WTC11 (cell line): ENCODE results near the gene OR12D2. TPM values are rescaled to one million over a fixed set of nuclear protein-coding genes. Genes with fewer than 3 reads are reported as not detected.

Experiments
- ATAC-seq: fragments of 200-7000 bp; cut with Tn5 transposase; 2 replicates; pipeline ENCODE4 v1.10.0; 2021; ENCODE audit warnings: mild to moderate bottlenecking, moderate library complexity
- CTCF ChIA-PET: fragments of 300-600 bp; sonication (Branson Sonifier 250); formaldehyde crosslinking; loops from one replicate; lab custom pipeline; 2021; ENCODE audit warnings: antibody characterized with exemption; lab: Charles Lee
- POLR2A ChIA-PET: fragments of 350-600 bp; sonication (Branson Sonifier 250); formaldehyde crosslinking; loops from one replicate; lab custom pipeline; 2021; ENCODE audit warnings: antibody characterized with exemption; lab: Charles Lee
- DNase-seq: peaks from one replicate; pipeline ENCODE4 v3.0.0; 2021; ENCODE audit warnings: low spot score
- H3K27ac Mint-ChIP-seq: 2 replicates; pipeline ENCODE4 v1.8.0; 2021; ENCODE audit warnings: mixed read lengths
- H3K27me3 Mint-ChIP-seq: 2 replicates; pipeline ENCODE4 v1.8.0; 2021; ENCODE audit warnings: low read depth, mild to moderate bottlenecking, moderate library complexity, mixed read lengths
- H3K36me3 Mint-ChIP-seq: 2 replicates; pipeline ENCODE4 v1.8.0; 2021; ENCODE audit warnings: mixed read lengths
- H3K4me1 Mint-ChIP-seq: 2 replicates; pipeline ENCODE4 v1.8.0; 2022; ENCODE audit warnings: mixed read lengths
- H3K4me3 Mint-ChIP-seq: 2 replicates; pipeline ENCODE4 v1.8.0; 2021; ENCODE audit warnings: mild to moderate bottlenecking, moderate library complexity, mixed read lengths
- H3K9me3 Mint-ChIP-seq: 2 replicates; pipeline ENCODE4 v1.8.0; 2021; ENCODE audit warnings: mixed read lengths
- AFF4 ChIP-seq: sonication (generic); formaldehyde crosslinking; IDR thresholded peaks from 2 replicates; pipeline ENCODE4 v1.8.1; 2023; ENCODE audit warnings: mild to moderate bottlenecking, missing genetic modification reagents, borderline replicate concordance
- ATF6 ChIP-seq: sonication (generic); formaldehyde crosslinking; IDR thresholded peaks from 2 replicates; pipeline ENCODE4 v1.8.1; 2023; ENCODE audit warnings: mild to moderate bottlenecking, missing genetic modification reagents
- ELF4 ChIP-seq: sonication (generic); formaldehyde crosslinking; IDR thresholded peaks from 2 replicates; pipeline ENCODE4 v1.8.1; 2022; ENCODE audit warnings: low read depth, mild to moderate bottlenecking, moderate library complexity, missing genetic modification reagents
- EMX1 ChIP-seq: fragments of 250-450 bp; sonication (Bioruptor Pico); IDR thresholded peaks from 2 replicates; pipeline ENCODE4 v1.8.0; 2021; ENCODE audit warnings: mild to moderate bottlenecking
- ESRRA ChIP-seq: sonication (generic); formaldehyde crosslinking; IDR thresholded peaks from 2 replicates; pipeline ENCODE4 v1.8.1; 2022; ENCODE audit warnings: mild to moderate bottlenecking, missing genetic modification reagents, borderline replicate concordance
- GABPB1 ChIP-seq: sonication (generic); formaldehyde crosslinking; IDR thresholded peaks from 2 replicates; pipeline ENCODE4 v1.8.1; 2023; ENCODE audit warnings: mild to moderate bottlenecking, missing genetic modification reagents
- GTF2I ChIP-seq: fragments of 250-450 bp; sonication (Bioruptor Pico); conservative IDR thresholded peaks from 2 replicates; pipeline ENCODE4 v1.4.0; 2021; ENCODE audit warnings: mild to moderate bottlenecking
- HMGA2 ChIP-seq: fragments of 250-450 bp; sonication (Bioruptor Pico); IDR thresholded peaks from 2 replicates; pipeline ENCODE4 v1.4.0; 2021; ENCODE audit warnings: mild to moderate bottlenecking, moderate library complexity
- IRF2 ChIP-seq: sonication (generic); formaldehyde crosslinking; IDR thresholded peaks from 2 replicates; pipeline ENCODE4 v1.8.0; 2022; ENCODE audit warnings: low read depth, missing genetic modification reagents, borderline replicate concordance
- NR1H2 ChIP-seq: sonication (generic); formaldehyde crosslinking; IDR thresholded peaks from 2 replicates; pipeline ENCODE4 v1.9.0; 2021; ENCODE audit warnings: mild to moderate bottlenecking, moderate library complexity, missing genetic modification reagents
- PRRX2 ChIP-seq: fragments of 250-450 bp; sonication (Bioruptor Pico); IDR thresholded peaks from 2 replicates; pipeline ENCODE4 v1.8.0; 2021; ENCODE audit warnings: mild to moderate bottlenecking
- SOX15 ChIP-seq: fragments of 250-450 bp; sonication (Bioruptor Pico); IDR thresholded peaks from 2 replicates; pipeline ENCODE4 v1.9.0; 2021; ENCODE audit warnings: mild to moderate bottlenecking
- USF2 ChIP-seq: sonication (generic); formaldehyde crosslinking; IDR thresholded peaks from 2 replicates; pipeline ENCODE4 v1.8.1; 2023; ENCODE audit warnings: mild to moderate bottlenecking, missing genetic modification reagents, moderate library complexity
- ZNF138 ChIP-seq: sonication (generic); formaldehyde crosslinking; conservative IDR thresholded peaks from 2 replicates; pipeline ENCODE4 v1.8.1; 2022; ENCODE audit warnings: mild to moderate bottlenecking, moderate library complexity, missing genetic modification reagents
- ZNF425 ChIP-seq: fragments of 250-450 bp; sonication (Bioruptor Pico); conservative IDR thresholded peaks from 2 replicates; pipeline ENCODE4 v1.9.0; 2021; ENCODE audit warnings: mild to moderate bottlenecking
- total RNA-seq: library from RNA; stranded (reverse); gene quantifications from 3 replicates; pipeline ENCODE4 v1.2.3, GENCODE V29; 2021
- TF ChIP-seq, protein P1 (sequence below): fragments of 250-450 bp; sonication (Bioruptor Pico); IDR thresholded peaks from 2 replicates; pipeline ENCODE4 v1.9.0; 2021; ENCODE audit warnings: moderate library complexity, mild to moderate bottlenecking, inconsistent platforms, borderline replicate concordance
- TF ChIP-seq, protein P2 (sequence below): sonication (generic); formaldehyde crosslinking; conservative IDR thresholded peaks from 2 replicates; pipeline ENCODE4 v1.8.1; 2022; ENCODE audit warnings: mild to moderate bottlenecking, missing genetic modification reagents
- TF ChIP-seq, protein P3 (sequence below): sonication (generic); formaldehyde crosslinking; IDR thresholded peaks from 2 replicates; pipeline ENCODE4 v1.8.0; 2023; ENCODE audit warnings: missing genetic modification reagents
- TF ChIP-seq, protein P4 (sequence below): sonication (generic); formaldehyde crosslinking; IDR thresholded peaks from 2 replicates; pipeline ENCODE4 v1.8.0; 2022; ENCODE audit warnings: mild to moderate bottlenecking, missing genetic modification reagents
- TF ChIP-seq, protein P5 (sequence below): sonication (generic); formaldehyde crosslinking; IDR thresholded peaks from 2 replicates; pipeline ENCODE4 v1.8.0; 2022; ENCODE audit warnings: missing genetic modification reagents

The OR12D2 gene
- total RNA-seq, 1 experiment from 2014 or later, result not detected

DNA sequence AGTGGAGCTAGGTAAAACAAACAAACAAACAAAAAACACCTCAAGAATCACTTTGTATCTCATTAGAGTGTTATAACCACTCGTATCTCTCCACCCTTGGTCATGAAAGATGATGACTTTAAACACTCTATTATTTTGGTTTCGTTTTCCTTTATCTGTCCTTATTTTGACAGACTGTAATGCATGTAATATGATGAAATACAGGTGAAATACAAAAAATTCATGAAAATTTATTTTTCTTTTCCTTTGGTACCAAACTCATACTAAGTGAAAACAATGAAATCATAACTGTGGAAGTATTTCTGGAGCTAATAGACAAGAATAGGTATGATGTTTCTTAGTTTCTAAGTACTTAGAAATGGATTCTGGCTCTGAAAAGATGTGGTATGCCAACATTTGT lies 4.1 kb downstream of the OR12D2 start:
- POLR2A ChIA-PET, result no interaction called here
- TF ChIP-seq ESRRA (CRISPR knock-in tag), result no peak
- no peak for TF ChIP-seq ZNF138 (CRISPR knock-in tag)
- TF ChIP-seq GTF2I (CRISPR knock-in tag), result no peak
- TF ChIP-seq AFF4 (CRISPR knock-in tag), result no peak
- TF ChIP-seq GABPB1 (CRISPR knock-in tag), result no peak
- TF ChIP-seq, protein P1, sequence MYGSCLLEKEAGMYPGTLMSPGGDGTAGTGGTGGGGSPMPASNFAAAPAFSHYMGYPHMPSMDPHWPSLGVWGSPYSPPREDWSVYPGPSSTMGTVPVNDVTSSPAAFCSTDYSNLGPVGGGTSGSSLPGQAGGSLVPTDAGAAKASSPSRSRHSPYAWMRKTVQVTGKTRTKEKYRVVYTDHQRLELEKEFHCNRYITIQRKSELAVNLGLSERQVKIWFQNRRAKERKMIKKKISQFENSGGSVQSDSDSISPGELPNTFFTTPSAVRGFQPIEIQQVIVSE (CRISPR knock-in tag), result no peak
- TF ChIP-seq PRRX2 (CRISPR knock-in tag), result no peak
- TF ChIP-seq NR1H2, result no peak
- TF ChIP-seq, protein P2, sequence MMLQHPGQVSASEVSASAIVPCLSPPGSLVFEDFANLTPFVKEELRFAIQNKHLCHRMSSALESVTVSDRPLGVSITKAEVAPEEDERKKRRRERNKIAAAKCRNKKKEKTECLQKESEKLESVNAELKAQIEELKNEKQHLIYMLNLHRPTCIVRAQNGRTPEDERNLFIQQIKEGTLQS, result no peak
- CTCF ChIA-PET, result no interaction called here
- Mint-ChIP-seq H3K27ac (no peak overlapping the region), H3K27me3 (no peaks in the 10 kb centered on the region; the same call in 1 of the 2 replicates), H3K4me3 (no peak overlapping the region), H3K36me3 (no peaks in the 10 kb centered on the region), H3K9me3 (peaks cover 5% of the 10 kb centered on the region; the same call in 1 of the 2 replicates), H3K4me1 (peaks cover 9% of the 10 kb centered on the region)
- DNase-seq (no peak), ATAC-seq (no peak)

DNA sequence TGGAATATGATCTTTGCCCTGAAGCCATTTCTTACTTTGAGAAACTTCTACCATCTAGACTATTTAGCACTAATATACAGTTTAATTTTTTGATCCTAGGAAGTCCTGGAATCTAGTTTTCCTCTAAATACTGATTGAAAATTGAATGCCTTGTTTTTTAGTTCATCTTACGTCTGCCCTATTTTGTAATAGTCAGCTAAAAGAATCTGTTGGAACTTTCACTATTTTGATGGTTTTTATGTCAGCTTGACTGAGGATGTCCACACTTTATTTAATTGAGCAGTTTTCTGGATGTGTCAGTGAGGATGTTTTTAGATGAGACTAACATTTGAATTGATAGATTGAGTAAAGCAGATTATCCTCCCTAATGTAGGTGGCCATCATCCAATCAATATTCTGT lies 8.4 kb downstream of the OR12D2 start:
- Mint-ChIP-seq H3K36me3 (no peaks in the 10 kb centered on the region), H3K4me1 (no peaks in the 10 kb centered on the region), H3K9me3 (peaks cover 10% of the 10 kb centered on the region; the same call in 1 of the 2 replicates), H3K27ac (no peak overlapping the region), H3K27me3 (no peaks in the 10 kb centered on the region; the same call in 1 of the 2 replicates), H3K4me3 (no peak overlapping the region)
- ATAC-seq, result no peak
- TF ChIP-seq ZNF425 (CRISPR knock-in tag), result no peak
- TF ChIP-seq HMGA2 (CRISPR knock-in tag), result no peak
- TF ChIP-seq, protein P3, sequence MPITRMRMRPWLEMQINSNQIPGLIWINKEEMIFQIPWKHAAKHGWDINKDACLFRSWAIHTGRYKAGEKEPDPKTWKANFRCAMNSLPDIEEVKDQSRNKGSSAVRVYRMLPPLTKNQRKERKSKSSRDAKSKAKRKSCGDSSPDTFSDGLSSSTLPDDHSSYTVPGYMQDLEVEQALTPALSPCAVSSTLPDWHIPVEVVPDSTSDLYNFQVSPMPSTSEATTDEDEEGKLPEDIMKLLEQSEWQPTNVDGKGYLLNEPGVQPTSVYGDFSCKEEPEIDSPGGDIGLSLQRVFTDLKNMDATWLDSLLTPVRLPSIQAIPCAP (CRISPR knock-in tag), result no peak
- no peak for TF ChIP-seq EMX1 (CRISPR knock-in tag)
- TF ChIP-seq IRF2 (CRISPR knock-in tag), result no peak
- no peak for TF ChIP-seq SOX15 (CRISPR knock-in tag)
- TF ChIP-seq, protein P4, sequence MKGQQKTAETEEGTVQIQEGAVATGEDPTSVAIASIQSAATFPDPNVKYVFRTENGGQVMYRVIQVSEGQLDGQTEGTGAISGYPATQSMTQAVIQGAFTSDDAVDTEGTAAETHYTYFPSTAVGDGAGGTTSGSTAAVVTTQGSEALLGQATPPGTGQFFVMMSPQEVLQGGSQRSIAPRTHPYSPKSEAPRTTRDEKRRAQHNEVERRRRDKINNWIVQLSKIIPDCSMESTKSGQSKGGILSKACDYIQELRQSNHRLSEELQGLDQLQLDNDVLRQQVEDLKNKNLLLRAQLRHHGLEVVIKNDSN (CRISPR knock-in tag), result no peak
- TF ChIP-seq USF2, result no peak
- no peak for TF ChIP-seq ATF6 (CRISPR knock-in tag)
- TF ChIP-seq ELF4, result no peak
- TF ChIP-seq, protein P5, sequence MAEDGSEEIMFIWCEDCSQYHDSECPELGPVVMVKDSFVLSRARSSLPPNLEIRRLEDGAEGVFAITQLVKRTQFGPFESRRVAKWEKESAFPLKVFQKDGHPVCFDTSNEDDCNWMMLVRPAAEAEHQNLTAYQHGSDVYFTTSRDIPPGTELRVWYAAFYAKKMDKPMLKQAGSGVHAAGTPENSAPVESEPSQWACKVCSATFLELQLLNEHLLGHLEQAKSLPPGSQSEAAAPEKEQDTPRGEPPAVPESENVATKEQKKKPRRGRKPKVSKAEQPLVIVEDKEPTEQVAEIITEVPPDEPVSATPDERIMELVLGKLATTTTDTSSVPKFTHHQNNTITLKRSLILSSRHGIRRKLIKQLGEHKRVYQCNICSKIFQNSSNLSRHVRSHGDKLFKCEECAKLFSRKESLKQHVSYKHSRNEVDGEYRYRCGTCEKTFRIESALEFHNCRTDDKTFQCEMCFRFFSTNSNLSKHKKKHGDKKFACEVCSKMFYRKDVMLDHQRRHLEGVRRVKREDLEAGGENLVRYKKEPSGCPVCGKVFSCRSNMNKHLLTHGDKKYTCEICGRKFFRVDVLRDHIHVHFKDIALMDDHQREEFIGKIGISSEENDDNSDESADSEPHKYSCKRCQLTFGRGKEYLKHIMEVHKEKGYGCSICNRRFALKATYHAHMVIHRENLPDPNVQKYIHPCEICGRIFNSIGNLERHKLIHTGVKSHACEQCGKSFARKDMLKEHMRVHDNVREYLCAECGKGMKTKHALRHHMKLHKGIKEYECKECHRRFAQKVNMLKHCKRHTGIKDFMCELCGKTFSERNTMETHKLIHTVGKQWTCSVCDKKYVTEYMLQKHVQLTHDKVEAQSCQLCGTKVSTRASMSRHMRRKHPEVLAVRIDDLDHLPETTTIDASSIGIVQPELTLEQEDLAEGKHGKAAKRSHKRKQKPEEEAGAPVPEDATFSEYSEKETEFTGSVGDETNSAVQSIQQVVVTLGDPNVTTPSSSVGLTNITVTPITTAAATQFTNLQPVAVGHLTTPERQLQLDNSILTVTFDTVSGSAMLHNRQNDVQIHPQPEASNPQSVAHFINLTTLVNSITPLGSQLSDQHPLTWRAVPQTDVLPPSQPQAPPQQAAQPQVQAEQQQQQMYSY (CRISPR knock-in tag), result no peak
- POLR2A ChIA-PET, result no interaction called here
- no peak for DNase-seq
- CTCF ChIA-PET, result no interaction called here
